Ovary (tissue), 3 donors: ENCODE results near the gene HDAC7.

ENCODE experiments used
- EP300 ChIP-seq: sonication (generic); formaldehyde crosslinking; IDR thresholded peaks from one replicate; pipeline ENCODE4 v1.6.1; 2017; ENCODE audit warnings: antibody characterized with exemption
- TF ChIP-seq, protein P1 (sequence below), 3 donors: fragments of 450-650 bp in 2 of 3; fragments of 200-600 bp in 1 of 3; IDR thresholded peaks; one replicate each; pipeline versions ENCODE4 v1.5.1 to v1.8.0; 2016 to 2022; ENCODE audit warnings: antibody characterized with exemption in 3 of 3, mild to moderate bottlenecking in 1 of 3
- donor health status: DM: no; HTN: no; CAD: no.

DNA sequence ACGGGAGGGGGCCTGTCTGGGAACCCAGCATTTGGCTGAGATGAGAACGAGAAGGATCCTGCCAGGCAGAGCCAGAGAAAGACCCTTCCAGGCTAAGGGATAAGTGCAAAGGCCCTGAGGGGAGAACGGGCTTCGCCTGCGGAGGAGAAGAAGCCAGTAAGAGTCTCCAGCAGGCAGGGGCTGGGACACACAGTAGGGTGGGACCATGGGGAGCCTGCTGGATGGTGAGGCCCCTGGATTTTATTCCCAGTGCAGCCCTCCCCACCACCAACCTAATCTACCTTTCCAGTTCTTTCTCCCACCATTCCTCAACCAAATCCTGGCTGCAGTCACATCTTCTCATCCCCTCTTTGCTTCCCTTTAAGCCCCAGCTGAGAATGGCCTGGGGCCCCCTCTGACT is 73.6 kb downstream of the HDAC7 start:
- TF ChIP-seq, protein P1, sequence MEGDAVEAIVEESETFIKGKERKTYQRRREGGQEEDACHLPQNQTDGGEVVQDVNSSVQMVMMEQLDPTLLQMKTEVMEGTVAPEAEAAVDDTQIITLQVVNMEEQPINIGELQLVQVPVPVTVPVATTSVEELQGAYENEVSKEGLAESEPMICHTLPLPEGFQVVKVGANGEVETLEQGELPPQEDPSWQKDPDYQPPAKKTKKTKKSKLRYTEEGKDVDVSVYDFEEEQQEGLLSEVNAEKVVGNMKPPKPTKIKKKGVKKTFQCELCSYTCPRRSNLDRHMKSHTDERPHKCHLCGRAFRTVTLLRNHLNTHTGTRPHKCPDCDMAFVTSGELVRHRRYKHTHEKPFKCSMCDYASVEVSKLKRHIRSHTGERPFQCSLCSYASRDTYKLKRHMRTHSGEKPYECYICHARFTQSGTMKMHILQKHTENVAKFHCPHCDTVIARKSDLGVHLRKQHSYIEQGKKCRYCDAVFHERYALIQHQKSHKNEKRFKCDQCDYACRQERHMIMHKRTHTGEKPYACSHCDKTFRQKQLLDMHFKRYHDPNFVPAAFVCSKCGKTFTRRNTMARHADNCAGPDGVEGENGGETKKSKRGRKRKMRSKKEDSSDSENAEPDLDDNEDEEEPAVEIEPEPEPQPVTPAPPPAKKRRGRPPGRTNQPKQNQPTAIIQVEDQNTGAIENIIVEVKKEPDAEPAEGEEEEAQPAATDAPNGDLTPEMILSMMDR (IDR thresholded peaks at IDR 0.05): no peak
- TF ChIP-seq EP300: no peak
